ENCODE data around the gene TAF3.
A peak's percentile ranks its signal among the peaks of the same experiment; 100 is the strongest.
"Not testable (repeated sequence)": the region's sequence is repeated elsewhere in the genome, so short reads cannot be mapped to it uniquely, and the experiment has no call there.

TAF3 gene

GRCh38 chr10:7818295-7819120 is at the start of gene TAF3:
Gene TAF3 (plus strand): TSS chr10:7818505. CDS start chr10:7818710, 205 bp downstream.
- DNase-seq, result peak; percentile 86

GRCh38 chr10:7773845-7774801 is 44.2 kb upstream of the TAF3 start:
- no peak for DNase-seq

GRCh38 chr10:7776777-7777176 is 41.5 kb upstream of the TAF3 start:
- no peak for DNase-seq

- DNase-seq, result not testable (repeated sequence)
These were observed 36.1 kb upstream of the TAF3 start for GRCh38 chr10:7782194-7782593.

GRCh38 chr10:7786430-7786829 is 31.9 kb upstream of the TAF3 start:
- no peak for DNase-seq

- DNase-seq, result peak; percentile 7
These were observed 31.0 kb upstream of the TAF3 start for GRCh38 chr10:7787150-7787856.

- DNase-seq, result peak; percentile 96
These were observed 30.3 kb upstream of the TAF3 start, which contains the start of the genes ATP5F1C and KIN for GRCh38 chr10:7787857-7788638. Gene ATP5F1C (plus strand): TSS chr10:7788177. CDS start chr10:7788208, 31 bp downstream. Gene KIN (minus strand): TSS chr10:7787993. CDS start chr10:7787933, 60 bp downstream.

GRCh38 chr10:7788639-7789286 is 29.5 kb upstream of the TAF3 start:
- DNase-seq, result peak; percentile 33

GRCh38 chr10:7789390-7789789 is 28.9 kb upstream of the TAF3 start:
- DNase-seq, result peak; percentile 40

- DNase-seq, result peak; percentile 8
These were observed 25.8 kb upstream of the TAF3 start for GRCh38 chr10:7792541-7792940.

- no peak for DNase-seq
These were observed 23.9 kb upstream of the TAF3 start for GRCh38 chr10:7794251-7795026.

- DNase-seq, result peak; percentile 14
These were observed 22.7 kb upstream of the TAF3 start for GRCh38 chr10:7795605-7796004.

- peak; percentile 92 for DNase-seq
These were observed 20.7 kb upstream of the TAF3 start for GRCh38 chr10:7797582-7797981.

- no peak for DNase-seq
These were observed 15.7 kb upstream of the TAF3 start for GRCh38 chr10:7802606-7803005.

- no peak for DNase-seq
These were observed 14.1 kb upstream of the TAF3 start for GRCh38 chr10:7804216-7804615.

- DNase-seq, result no peak
These were observed 13.6 kb upstream of the TAF3 start for GRCh38 chr10:7804741-7805140.

GRCh38 chr10:7808686-7809267 is 9.5 kb upstream of the TAF3 start:
- DNase-seq, result no peak

- DNase-seq, result no peak
These were observed 7.9 kb upstream of the TAF3 start for GRCh38 chr10:7810443-7810842.

- no peak for DNase-seq
These were observed 7.3 kb upstream of the TAF3 start for GRCh38 chr10:7811000-7811399.

GRCh38 chr10:7811743-7812142 is 6.6 kb upstream of the TAF3 start:
- not testable (repeated sequence) for DNase-seq

Measured in fibroblast of skin of right biceps (primary cell).